Measurements from ENCODE around the gene LGR4.

GRCh38 chr11:27495710-27496300 lies 23.2 kb upstream of the LGR4 start:
- TF ChIP-seq RCOR1 (IDR thresholded peaks at IDR 0.05; ENCODE audit: insufficient replicate concordance, low read length) (no peak), CTCF (conservative IDR thresholded peaks at IDR 0.05; ENCODE audit: low read depth, low read length) (no peak)

Data from IMR-90 (cell line).